Measurements from ENCODE around the gene TSEN2.

Gene TSEN2

GRCh38 chr3:12560505-12561190 lies 76.4 kb downstream of the TSEN2 start:
- H3K4me3 ChIP-seq (ENCODE audit: low read length): no peak overlapping the region
- no peak for TF ChIP-seq CTCF (conservative IDR thresholded peaks at IDR 0.05; ENCODE audit: low read length)
- DNase-seq (ENCODE audit: low read depth): no peak

- DNase-seq (ENCODE audit: low read depth): no peak
- no peak for TF ChIP-seq CTCF (conservative IDR thresholded peaks at IDR 0.05; ENCODE audit: low read length)
- no peak overlapping the region for H3K4me3 ChIP-seq (ENCODE audit: low read length)
These were observed 77.1 kb downstream of the TSEN2 start for GRCh38 chr3:12561397-12561796.

GRCh38 chr3:12562451-12562850 lies 78.2 kb downstream of the TSEN2 start:
- TF ChIP-seq CTCF (conservative IDR thresholded peaks at IDR 0.05; ENCODE audit: low read length): no peak
- H3K4me3 ChIP-seq (ENCODE audit: low read length): no peak overlapping the region
- DNase-seq (ENCODE audit: low read depth): no peak

GRCh38 chr3:12566976-12567375 lies 82.7 kb downstream of the TSEN2 start:
- no peak overlapping the region for H3K4me3 ChIP-seq (ENCODE audit: low read length)
- no peak for TF ChIP-seq CTCF (conservative IDR thresholded peaks at IDR 0.05; ENCODE audit: low read length)
- no peak for DNase-seq (ENCODE audit: low read depth)

GRCh38 chr3:12568747-12569146 lies 84.5 kb downstream of the TSEN2 start:
- DNase-seq (ENCODE audit: low read depth): no peak
- no peak overlapping the region for H3K4me3 ChIP-seq (ENCODE audit: low read length)
- no peak for TF ChIP-seq CTCF (conservative IDR thresholded peaks at IDR 0.05; ENCODE audit: low read length)

GRCh38 chr3:12569836-12570235 lies 85.6 kb downstream of the TSEN2 start:
- no peak for DNase-seq (ENCODE audit: low read depth)
- H3K4me3 ChIP-seq (ENCODE audit: low read length): no peak overlapping the region
- no peak for TF ChIP-seq CTCF (conservative IDR thresholded peaks at IDR 0.05; ENCODE audit: low read length)

GRCh38 chr3:12571986-12572385 lies 87.7 kb downstream of the TSEN2 start:
- DNase-seq (ENCODE audit: low read depth): no peak
- TF ChIP-seq CTCF (conservative IDR thresholded peaks at IDR 0.05; ENCODE audit: low read length): no peak
- no peak overlapping the region for H3K4me3 ChIP-seq (ENCODE audit: low read length)
